GM12892 (cell line): ENCODE measurements around the gene GCLM.

ENCODE experiments used
- DNase-seq: peaks from one replicate; pipeline ENCODE4 v3.0.0; 2011; ENCODE audit not compliant: insufficient read length
- FAIRE-seq: peaks from 2 replicates; lab custom pipeline; 2011; peaks lifted over from hg19 to GRCh38; lab: Jason Lieb, UNC
- POLR2A ChIP-seq: IDR thresholded peaks from 2 replicates; pipeline ENCODE4 v1.6.1; 2011; ENCODE audit warnings: low read depth, low read length, control low read depth
- POLR2AphosphoS5 ChIP-seq: IDR thresholded peaks from 2 replicates; pipeline ENCODE4 v1.6.1; 2011; ENCODE audit warnings: low read depth, low read length, control low read depth
- TAF1 ChIP-seq: IDR thresholded peaks from 2 replicates; pipeline ENCODE4 v1.6.1; 2011; ENCODE audit warnings: low read depth, mild to moderate bottlenecking, control low read depth, low read length, borderline replicate concordance

GCLM gene

GRCh38 chr1:93848350-93848883, 60.8 kb downstream of the GCLM start:
- TF ChIP-seq TAF1, result no peak
- no peak for TF ChIP-seq POLR2A
- no peak for TF ChIP-seq POLR2AphosphoS5
- no peak for DNase-seq
- no peak for FAIRE-seq

GRCh38 chr1:93847811-93848288, 61.4 kb downstream of the GCLM start:
- TF ChIP-seq POLR2AphosphoS5 (no peak), TAF1 (no peak), POLR2A (no peak)
- DNase-seq (peak; percentile 33), FAIRE-seq (peak; percentile 76)

GRCh38 chr1:93846992-93847810, 62.0 kb downstream of the GCLM start:
- peak; percentile 92 for FAIRE-seq
- TF ChIP-seq TAF1 (no peak), POLR2A (peak; percentile 49; the same call in 1 of the 2 replicates), POLR2AphosphoS5 (no peak)
- peak; percentile 71 for DNase-seq

GRCh38 chr1:93846206-93846991, 62.8 kb downstream of the GCLM start:
- no peak for TF ChIP-seq POLR2A
- 0 out of 2 replicates have a peak, but pooled peaks have one; percentile 12 for TF ChIP-seq TAF1
- peak; percentile 63 for DNase-seq
- peak; percentile 81 for FAIRE-seq

GRCh38 chr1:93845538-93846205, 63.6 kb downstream of the GCLM start:
- TF ChIP-seq POLR2AphosphoS5, result no peak
- no peak for DNase-seq
- no peak for FAIRE-seq

- no peak for TF ChIP-seq POLR2A
- no peak for TF ChIP-seq TAF1
- TF ChIP-seq POLR2AphosphoS5, result no peak
- FAIRE-seq (peak; percentile 96), DNase-seq (no peak)
Measured at GRCh38 chr1:93844262-93845045, 64.8 kb downstream of the GCLM start.

GRCh38 chr1:93842750-93843500, 66.3 kb downstream of the GCLM start:
- DNase-seq (no peak), FAIRE-seq (no peak)
- no peak for TF ChIP-seq TAF1
- TF ChIP-seq POLR2A, result no peak

- DNase-seq (no peak), FAIRE-seq (no peak)
- no peak for TF ChIP-seq POLR2AphosphoS5
- TF ChIP-seq POLR2A, result no peak
- no peak for TF ChIP-seq TAF1
Measured at GRCh38 chr1:93841771-93842170, 67.5 kb downstream of the GCLM start.

- no peak for DNase-seq
- no peak for FAIRE-seq
- TF ChIP-seq TAF1 (no peak), POLR2A (no peak)
Measured at GRCh38 chr1:93840956-93841482, 68.2 kb downstream of the GCLM start.

GRCh38 chr1:93839753-93840152, 69.5 kb downstream of the GCLM start:
- FAIRE-seq (no peak), DNase-seq (no peak)
- no peak for TF ChIP-seq POLR2AphosphoS5
